ENCODE results near the gene KRT3. TPM values are rescaled to one million over a fixed set of nuclear protein-coding genes. Genes with fewer than 3 reads are reported as not detected.

The KRT3 gene
- polyA plus RNA-seq, 3 donors, result not detected

GRCh38 chr12:52839436-52840105, 43.7 kb upstream of the KRT3 start:
- H3K36me3 ChIP-seq (replicated peaks in 1 of 2; ENCODE audit: control insufficient read depth in 1 of 2, insufficient read depth in 2 of 2, low read length in 2 of 2), result no peaks in the 10 kb centered on the region

More at GRCh38 chr12:52839436-52840105, 43.7 kb upstream of the KRT3 start:
- no peaks in the 10 kb centered on the region for H3K4me1 ChIP-seq (ENCODE audit: control insufficient read depth in 1 of 2, insufficient read depth in 2 of 2, low read length in 2 of 2)
- no peak overlapping the region for H3K27ac ChIP-seq (ENCODE audit: low read depth in 1 of 2, low read length in 2 of 2)
- intact Hi-C loops (cut with micrococcal nuclease), result no loop called here
- no peaks in the 10 kb centered on the region for H3K27me3 ChIP-seq (ENCODE audit: control insufficient read depth in 2 of 2, insufficient read depth in 2 of 2, low read length in 2 of 2)
- H3K9me3 ChIP-seq (replicated peaks in 1 of 2; ENCODE audit: control insufficient read depth in 1 of 2, insufficient read depth in 1 of 2, low read length in 2 of 2), result no peaks in the 10 kb centered on the region
- no peak for DNase-seq
- Mint-ChIP-seq H3K27ac (no peak overlapping the region), H3K36me3 (no peaks in the 10 kb centered on the region), H3K4me1 (peaks cover 9% of the 10 kb centered on the region), H3K27me3 (ENCODE audit: low read depth in 3 of 3) (peaks cover 2 to 11% (median 6%) of the 10 kb centered on the region in 3 donors), H3K9me3 (peaks cover 0 to 2% (median 0%) of the 10 kb centered on the region in 7 donors), H3K4me3 (no peak overlapping the region)
- no peak overlapping the region for H3K9ac ChIP-seq (ENCODE audit: insufficient read depth, low read length, poor library complexity, severe bottlenecking)
- H3K4me3 ChIP-seq (replicated peaks in 1 of 3; ENCODE audit: low read depth in 2 of 3, low read length in 3 of 3), result no peak overlapping the region
- no peaks in the 10 kb centered on the region for H3K79me2 ChIP-seq (ENCODE audit: insufficient read depth, low read length)
- TF ChIP-seq CTCF (IDR thresholded peaks at IDR 0.05), result no peak
- no peak overlapping the region for H2AFZ ChIP-seq (ENCODE audit: insufficient read depth, low read depth, low read length, poor library complexity, severe bottlenecking)
- H3K4me2 ChIP-seq (replicated peaks; ENCODE audit: extremely low read depth, low read length, poor library complexity, severe bottlenecking), result no peak overlapping the region
- H4K20me1 ChIP-seq (ENCODE audit: insufficient read depth, low read length), result no peaks in the 10 kb centered on the region
- WGBS (ENCODE audit: insufficient coverage), result 90% methylated on average over 11 of the region's 18 CpGs
